HUES48 (cell line): ENCODE measurements around the gene CARD19.

Experiments
- H3K27ac ChIP-seq: one replicate; pipeline ENCODE4 v1.7.0; 2013; ENCODE audit warnings: low read depth, low read length, inconsistent platforms
- H3K27me3 ChIP-seq: 2 replicates; pipeline ENCODE4 v1.6.1; 2013; ENCODE audit warnings: mild to moderate bottlenecking, low read length; ENCODE audit not compliant: control insufficient read depth, insufficient read depth
- H3K36me3 ChIP-seq: 2 replicates; pipeline ENCODE4 v1.6.1; 2013; ENCODE audit warnings: low read length; ENCODE audit not compliant: control insufficient read depth, insufficient read depth
- H3K4me1 ChIP-seq: 2 replicates; pipeline ENCODE4 v1.6.1; 2013; ENCODE audit warnings: mild to moderate bottlenecking, low read length; ENCODE audit not compliant: control insufficient read depth, insufficient read depth
- H3K4me3 ChIP-seq: 2 replicates; pipeline ENCODE4 v1.5.1; 2013; ENCODE audit warnings: mild to moderate bottlenecking, low read depth, low read length
- H3K9ac ChIP-seq: 2 replicates; pipeline ENCODE4 v1.6.1; 2013; ENCODE audit warnings: mild to moderate bottlenecking, low read depth, low read length, moderate library complexity
- H3K9me3 ChIP-seq: 2 replicates; pipeline ENCODE4 v1.6.1; 2013; ENCODE audit warnings: low read length; ENCODE audit not compliant: control insufficient read depth, insufficient read depth

CARD19 gene

GRCh38 chr9:93159601-93160471 is 63.8 kb downstream of the CARD19 start:
- H3K27ac ChIP-seq: no peak overlapping the region
- H3K9ac ChIP-seq: no peak overlapping the region
- H3K4me3 ChIP-seq: no peak overlapping the region

GRCh38 chr9:93161786-93162562 is 66.0 kb downstream of the CARD19 start:
- Histone ChIP-seq H3K9me3 (no peaks in the 10 kb centered on the region), H3K36me3 (no peaks in the 10 kb centered on the region), H3K27ac (no peak overlapping the region), H3K4me3 (no peak overlapping the region), H3K4me1 (peaks cover 2% of the 10 kb centered on the region; the same call in 1 of the 2 replicates), H3K27me3 (no peaks in the 10 kb centered on the region), H3K9ac (no peak overlapping the region)

More at GRCh38 chr9:93159601-93160471, 63.8 kb downstream of the CARD19 start:
- peaks cover 2% of the 10 kb centered on the region; the same call in 1 of the 2 replicates for H3K4me1 ChIP-seq
- H3K27me3 ChIP-seq: no peaks in the 10 kb centered on the region
- H3K9me3 ChIP-seq: no peaks in the 10 kb centered on the region
- no peaks in the 10 kb centered on the region for H3K36me3 ChIP-seq
